Skeletal muscle satellite cell (primary cell): ENCODE results near the gene TFF3.

Experiments
- H3K27me3 ChIP-seq: 2 replicates; pipeline ENCODE4 v1.7.0; 2013; ENCODE audit warnings: low read length; ENCODE audit not compliant: control insufficient read depth, insufficient read depth
- H3K36me3 ChIP-seq: 2 replicates; pipeline ENCODE4 v1.7.0; 2013; ENCODE audit warnings: mild to moderate bottlenecking, control low read depth, low read length; ENCODE audit not compliant: insufficient read depth
- H3K4me1 ChIP-seq: 2 replicates; pipeline ENCODE4 v1.7.0; 2013; ENCODE audit warnings: low read length; ENCODE audit not compliant: control insufficient read depth, insufficient read depth
- H3K4me2 ChIP-seq: 2 replicates; pipeline ENCODE4 v1.7.0; 2013; ENCODE audit warnings: mild to moderate bottlenecking, low read length
- H3K4me3 ChIP-seq: 2 replicates; pipeline ENCODE4 v1.7.0; 2013; ENCODE audit warnings: low read length
- H3K9ac ChIP-seq: 2 replicates; pipeline ENCODE4 v1.7.0; 2013; ENCODE audit warnings: mild to moderate bottlenecking, low read depth, low read length, moderate library complexity
- H3K9me3 ChIP-seq: replicated peaks from 2 replicates; pipeline ENCODE4 v1.7.0; 2013; ENCODE audit warnings: mild to moderate bottlenecking, control low read depth, low read length

The TFF3 gene

DNA sequence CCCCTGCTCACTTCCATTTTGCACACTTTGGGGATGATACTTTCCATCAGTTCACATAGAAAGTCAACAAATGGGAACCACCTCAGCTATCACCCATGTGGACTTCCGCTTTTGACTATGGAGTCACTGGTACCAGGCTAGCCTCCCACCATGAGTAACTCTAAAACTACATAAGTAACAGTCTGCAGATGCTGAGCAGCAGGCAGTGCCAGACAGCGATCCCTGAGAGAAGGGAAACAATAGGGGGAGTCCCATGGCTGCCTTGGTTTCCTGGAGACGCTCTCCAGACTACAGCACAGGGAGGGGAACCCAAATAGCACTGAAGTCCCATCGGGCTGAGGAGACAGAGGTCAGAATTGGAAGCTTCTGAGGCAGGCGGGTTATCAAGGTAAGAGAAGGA is 38.4 kb upstream of the TFF3 start:
- H3K27me3 ChIP-seq = no peaks in the 10 kb centered on the region
- H3K9ac ChIP-seq = no peak overlapping the region
- H3K4me3 ChIP-seq = no peak overlapping the region
- no peak overlapping the region for H3K4me2 ChIP-seq
- H3K4me1 ChIP-seq = no peaks in the 10 kb centered on the region
- no peaks in the 10 kb centered on the region for H3K36me3 ChIP-seq
- no peaks in the 10 kb centered on the region for H3K9me3 ChIP-seq

DNA sequence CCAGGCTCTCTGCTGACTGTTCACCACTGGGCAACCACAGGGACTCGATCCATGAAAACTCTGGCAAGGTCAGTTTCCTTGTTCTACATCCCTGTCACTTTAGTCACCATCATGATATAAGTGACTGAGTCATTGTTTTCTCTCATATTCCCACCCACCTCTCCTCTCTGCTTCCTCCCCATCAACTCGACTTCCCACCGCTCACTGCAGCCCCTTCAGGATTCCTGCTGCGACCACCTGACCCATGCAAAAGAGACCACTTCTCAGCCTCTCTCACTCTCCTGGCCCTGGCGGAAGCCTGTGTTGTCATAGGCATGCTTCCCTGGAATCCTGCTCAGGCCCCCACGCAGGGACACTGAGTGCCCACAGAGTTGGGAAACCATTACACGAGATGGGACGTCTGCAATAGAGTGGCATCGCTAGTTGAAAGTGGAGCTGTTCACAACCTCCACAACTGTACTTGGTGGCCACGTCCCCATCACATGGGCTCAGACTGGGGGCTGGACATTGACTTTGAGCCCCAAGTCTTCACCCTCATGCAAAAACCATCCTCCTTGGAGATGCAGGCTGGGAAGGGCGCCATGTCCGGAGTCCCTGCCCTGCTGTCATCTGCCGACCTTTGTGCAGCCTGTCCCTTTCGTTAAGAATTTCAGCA is 37.4 kb upstream of the TFF3 start:
- no peaks in the 10 kb centered on the region for H3K4me1 ChIP-seq
- H3K27me3 ChIP-seq = no peaks in the 10 kb centered on the region
- H3K36me3 ChIP-seq = no peaks in the 10 kb centered on the region
- H3K9me3 ChIP-seq = no peaks in the 10 kb centered on the region
- no peak overlapping the region for H3K9ac ChIP-seq
- H3K4me2 ChIP-seq = no peak overlapping the region
- no peak overlapping the region for H3K4me3 ChIP-seq

DNA sequence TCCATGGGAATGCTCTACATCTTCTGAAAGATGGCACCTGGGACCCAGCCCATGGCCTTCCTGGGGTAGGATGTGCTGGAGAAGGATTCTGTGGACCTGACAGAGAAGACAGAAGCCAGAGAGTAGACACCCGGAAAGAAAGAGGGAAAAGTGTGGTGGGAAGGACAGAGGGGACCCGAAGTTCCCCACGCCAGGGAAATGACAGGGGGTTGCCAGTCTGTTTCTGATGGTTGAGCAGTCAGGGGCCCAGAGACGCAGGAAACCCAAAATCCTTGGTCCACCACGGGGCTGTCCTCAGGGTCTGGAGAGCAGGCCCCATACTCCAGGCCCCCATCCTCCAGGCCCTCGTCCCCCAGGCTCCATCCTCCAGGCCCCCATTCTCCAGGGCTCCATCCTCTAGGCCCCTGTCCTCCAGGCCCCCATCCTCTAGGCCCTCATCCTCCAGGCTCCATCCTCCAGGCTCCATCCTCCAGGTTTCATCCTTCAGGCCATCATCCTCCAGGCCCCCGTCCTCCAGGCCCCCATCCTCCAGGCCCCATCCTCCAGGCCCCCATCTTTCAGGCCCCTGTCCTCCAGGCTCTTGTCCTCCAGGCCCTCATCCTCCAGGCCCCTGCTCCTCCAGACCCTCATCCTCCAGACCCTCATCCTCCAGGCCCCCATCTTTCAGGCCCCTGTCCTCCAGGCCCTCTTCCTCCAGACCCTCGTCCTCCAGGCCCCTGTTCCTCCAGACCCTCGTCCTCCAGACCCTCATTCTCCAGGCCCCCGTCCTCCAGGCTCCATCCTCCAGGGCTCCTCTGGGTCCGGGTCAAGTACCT is 36.6 kb upstream of the TFF3 start:
- Histone ChIP-seq H3K9me3 (no peaks in the 10 kb centered on the region), H3K27me3 (no peaks in the 10 kb centered on the region), H3K4me1 (no peaks in the 10 kb centered on the region), H3K36me3 (no peaks in the 10 kb centered on the region), H3K9ac (no peak overlapping the region), H3K4me3 (no peak overlapping the region), H3K4me2 (no peak overlapping the region)

DNA sequence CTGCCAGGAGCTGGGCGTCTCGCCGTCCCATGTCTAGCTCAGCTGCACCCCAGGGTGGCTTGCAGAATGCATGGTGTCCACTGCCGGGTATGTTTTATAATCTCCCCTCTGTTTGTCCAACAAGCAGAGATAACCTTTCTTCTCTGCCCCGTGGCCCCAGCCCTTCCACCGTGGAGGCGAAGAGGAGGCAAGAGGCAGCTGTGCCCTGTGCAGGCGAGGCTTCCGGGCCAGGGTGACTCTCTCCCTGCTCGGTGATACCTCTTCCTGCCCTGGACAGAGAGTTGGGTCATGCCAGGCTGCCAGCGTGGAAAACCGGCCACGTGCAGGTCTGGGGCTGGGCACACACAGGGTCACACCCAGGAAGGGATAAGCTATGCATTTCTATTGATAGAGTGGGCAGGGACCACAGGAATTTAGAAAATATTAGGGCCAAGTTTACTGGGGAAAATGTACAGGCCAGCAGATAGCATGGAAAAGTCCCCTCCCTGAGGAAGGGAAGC is 35.8 kb upstream of the TFF3 start, which contains the start of gene TFF2:
TSS of gene TFF2 (minus strand) at position 68 of the 500 bp plus-strand sequence. CDS start at position 31, 37 bp downstream.
- no peaks in the 10 kb centered on the region for H3K9me3 ChIP-seq
- H3K4me3 ChIP-seq = no peak within 1 kb of the TSS
- H3K27me3 ChIP-seq = no peaks in the 10 kb centered on the region
- H3K9ac ChIP-seq = no peak within 1 kb of the TSS
- no peaks in the 10 kb centered on the region for H3K4me1 ChIP-seq
- no peak within 1 kb of the TSS for H3K4me2 ChIP-seq
- H3K36me3 ChIP-seq = no peaks in the 10 kb centered on the region

DNA sequence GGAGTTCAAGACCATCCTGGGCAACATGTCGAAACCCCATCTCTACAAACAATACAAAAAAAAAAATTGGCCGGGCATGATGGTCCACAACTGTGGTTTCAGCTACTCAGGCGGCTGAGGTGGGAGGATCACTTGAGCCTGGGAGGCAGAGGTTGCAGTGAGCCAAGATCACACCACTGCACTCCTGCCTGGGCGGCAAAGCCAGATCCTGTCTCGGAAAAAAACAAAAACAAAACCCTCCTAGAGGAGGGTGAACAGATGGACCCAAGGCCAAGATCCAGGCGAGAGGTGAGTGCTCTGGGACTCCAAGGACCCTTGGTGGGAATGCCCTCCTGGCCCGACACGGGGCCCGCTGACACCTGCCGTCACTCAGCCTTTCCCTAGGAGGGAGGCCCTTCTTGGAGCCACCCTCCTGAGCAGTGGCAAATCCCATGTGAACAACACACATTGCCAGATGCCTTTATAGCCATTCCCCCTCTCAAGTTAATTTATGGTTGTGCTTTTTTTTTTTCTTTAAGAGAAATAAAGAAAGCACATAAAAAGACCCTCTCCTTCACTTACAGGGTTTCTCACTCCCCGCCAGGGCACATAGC is 35.2 kb upstream of the TFF3 start:
- no peak overlapping the region for H3K4me3 ChIP-seq
- H3K4me1 ChIP-seq = no peaks in the 10 kb centered on the region
- no peaks in the 10 kb centered on the region for H3K9me3 ChIP-seq
- no peaks in the 10 kb centered on the region for H3K36me3 ChIP-seq
- H3K27me3 ChIP-seq = no peaks in the 10 kb centered on the region
- H3K9ac ChIP-seq = no peak overlapping the region
- no peak overlapping the region for H3K4me2 ChIP-seq

DNA sequence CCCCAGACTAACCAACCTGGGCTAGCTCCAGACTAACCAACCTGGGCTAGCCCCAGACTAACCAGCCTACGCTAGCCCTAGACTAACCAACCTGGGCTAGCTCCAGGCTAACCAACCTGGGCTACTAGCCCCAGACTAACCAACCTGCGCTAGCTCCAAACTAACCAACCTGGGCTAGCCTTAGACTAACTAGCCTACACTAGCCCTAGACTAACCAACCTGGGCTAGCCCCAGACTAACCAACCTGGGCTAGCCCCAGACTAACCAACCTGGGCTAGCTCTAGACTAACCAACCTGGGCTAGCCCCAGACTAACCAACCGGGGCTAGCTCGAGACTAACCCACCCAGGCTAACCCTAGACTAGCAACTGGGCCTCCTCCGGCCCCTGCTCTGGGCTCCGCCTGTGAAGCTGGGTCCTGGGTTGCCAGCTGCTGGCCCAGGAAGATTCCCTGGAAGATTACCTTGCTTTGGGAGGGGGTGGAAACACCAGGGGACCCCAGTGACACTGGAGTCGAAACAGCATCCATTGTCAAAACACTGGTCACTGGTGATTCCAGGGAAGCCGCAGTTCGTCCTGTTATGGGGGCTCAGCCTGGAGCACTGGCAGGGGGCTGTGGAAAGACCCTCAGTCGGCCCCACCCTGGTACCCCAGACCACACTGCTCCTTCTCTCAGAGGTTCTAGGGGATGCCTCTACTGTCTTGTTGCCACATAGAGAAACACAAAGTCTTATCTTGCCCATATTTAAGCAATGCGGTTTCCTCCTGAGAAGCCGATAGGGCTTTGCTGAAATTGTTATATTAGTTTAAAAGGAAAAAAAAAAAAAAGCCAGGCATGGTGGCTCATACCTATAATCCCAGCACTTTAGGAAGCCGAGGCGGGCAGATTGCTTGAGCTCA is 34.5 kb upstream of the TFF3 start:
- H3K27me3 ChIP-seq = no peaks in the 10 kb centered on the region
- no peak overlapping the region for H3K4me2 ChIP-seq
- H3K36me3 ChIP-seq = no peaks in the 10 kb centered on the region
- H3K9ac ChIP-seq = no peak overlapping the region
- H3K4me3 ChIP-seq = no peak overlapping the region
- H3K4me1 ChIP-seq = no peaks in the 10 kb centered on the region
- no peaks in the 10 kb centered on the region for H3K9me3 ChIP-seq

DNA sequence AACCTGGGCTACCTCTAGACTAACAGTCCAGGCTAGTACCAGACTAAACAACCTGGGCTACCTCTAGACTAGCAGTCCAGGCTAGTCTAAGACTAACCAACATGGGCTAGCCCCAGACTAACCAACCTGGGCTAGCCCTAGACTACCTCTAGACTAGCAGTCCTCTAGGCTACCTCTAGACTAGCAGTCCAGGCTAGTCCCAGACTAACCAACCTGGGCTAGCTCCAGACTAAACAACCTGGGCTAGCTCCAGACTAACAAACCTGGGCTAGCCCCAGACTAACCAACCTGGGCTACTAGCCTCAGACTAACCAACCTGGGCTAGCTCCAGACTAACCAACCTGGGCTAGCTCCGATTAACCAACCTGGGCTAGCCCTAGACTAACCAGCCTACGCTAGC is 33.6 kb upstream of the TFF3 start:
- no peak overlapping the region for H3K9ac ChIP-seq
- H3K4me2 ChIP-seq = no peak overlapping the region
- H3K36me3 ChIP-seq = no peaks in the 10 kb centered on the region
- no peaks in the 10 kb centered on the region for H3K9me3 ChIP-seq
- no peak overlapping the region for H3K4me3 ChIP-seq
- no peaks in the 10 kb centered on the region for H3K27me3 ChIP-seq
- no peaks in the 10 kb centered on the region for H3K4me1 ChIP-seq

DNA sequence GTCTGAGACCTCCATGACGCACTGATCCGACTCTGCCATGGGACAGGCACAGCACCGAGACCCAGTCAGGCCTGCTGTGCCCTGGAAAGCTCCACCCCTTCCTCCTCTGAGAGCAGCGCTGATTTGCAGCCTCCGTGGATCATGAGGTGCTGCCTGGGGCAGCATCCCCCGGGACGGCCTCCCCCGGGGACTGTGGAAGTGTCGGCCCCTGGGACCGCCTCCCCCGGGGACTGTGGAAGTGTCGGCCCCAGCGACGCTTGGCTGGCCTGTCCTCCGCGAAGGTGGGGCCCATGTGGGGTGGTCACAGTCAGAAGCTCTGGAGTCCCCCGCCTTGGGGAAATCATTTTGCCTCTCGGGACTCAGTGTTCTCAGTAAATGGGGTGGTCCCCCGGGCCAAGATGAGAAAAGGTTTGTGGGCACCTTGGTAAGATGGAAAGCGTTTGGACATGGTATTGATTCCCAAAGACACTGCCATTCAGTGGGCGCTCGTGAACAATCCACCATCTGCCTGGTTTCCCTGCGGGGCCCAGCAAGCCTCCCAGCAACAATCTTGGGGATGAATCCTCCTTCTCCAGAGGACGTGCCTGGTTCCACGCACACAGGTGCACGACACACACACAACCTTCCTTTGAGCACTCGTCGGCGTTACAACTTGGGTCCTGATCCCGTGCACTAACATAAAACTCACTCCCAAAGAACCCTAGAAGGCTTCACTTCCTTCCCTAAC is 32.6 kb upstream of the TFF3 start:
- no peak overlapping the region for H3K9ac ChIP-seq
- H3K27me3 ChIP-seq = no peaks in the 10 kb centered on the region
- H3K36me3 ChIP-seq = no peaks in the 10 kb centered on the region
- no peaks in the 10 kb centered on the region for H3K9me3 ChIP-seq
- no peaks in the 10 kb centered on the region for H3K4me1 ChIP-seq
- no peak overlapping the region for H3K4me2 ChIP-seq
- H3K4me3 ChIP-seq = no peak overlapping the region

DNA sequence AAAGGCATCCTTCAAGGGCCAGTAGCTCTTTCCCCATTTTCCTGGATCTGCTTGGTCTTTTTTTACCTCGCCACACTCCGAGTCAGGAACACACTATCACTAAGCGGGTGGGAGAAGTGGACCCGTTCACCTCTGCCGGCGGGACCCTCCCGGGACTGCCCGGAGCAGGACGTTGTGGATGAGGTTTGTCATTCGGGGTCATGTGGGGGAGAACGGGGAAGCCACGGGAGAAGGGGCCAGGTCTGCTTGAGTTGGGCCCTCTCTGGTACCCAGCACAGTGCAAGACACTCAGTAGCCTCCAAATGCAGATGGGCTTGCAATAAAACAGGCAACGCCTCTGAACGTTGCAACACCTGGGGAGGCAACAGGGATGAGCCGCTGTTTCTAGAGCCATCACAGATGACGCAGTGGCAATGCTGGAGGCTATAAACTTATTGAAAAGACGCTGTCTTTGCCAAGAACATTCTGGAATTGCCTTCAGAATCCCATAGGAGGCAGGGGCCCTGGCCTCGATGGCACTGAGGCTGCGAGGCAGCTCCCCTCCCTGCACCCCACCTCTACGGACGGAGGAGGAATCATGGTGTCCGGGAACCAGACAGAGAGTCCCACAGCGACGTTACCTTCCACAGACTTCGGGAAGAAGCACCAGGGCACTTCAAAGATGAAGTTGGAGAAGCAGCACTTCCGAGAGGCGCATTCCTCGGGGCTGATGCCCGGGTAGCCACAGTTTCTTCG is 31.8 kb upstream of the TFF3 start:
- Histone ChIP-seq H3K27me3 (no peaks in the 10 kb centered on the region), H3K36me3 (no peaks in the 10 kb centered on the region), H3K9ac (no peak overlapping the region), H3K9me3 (no peaks in the 10 kb centered on the region), H3K4me3 (no peak overlapping the region), H3K4me1 (no peaks in the 10 kb centered on the region), H3K4me2 (no peak overlapping the region)

DNA sequence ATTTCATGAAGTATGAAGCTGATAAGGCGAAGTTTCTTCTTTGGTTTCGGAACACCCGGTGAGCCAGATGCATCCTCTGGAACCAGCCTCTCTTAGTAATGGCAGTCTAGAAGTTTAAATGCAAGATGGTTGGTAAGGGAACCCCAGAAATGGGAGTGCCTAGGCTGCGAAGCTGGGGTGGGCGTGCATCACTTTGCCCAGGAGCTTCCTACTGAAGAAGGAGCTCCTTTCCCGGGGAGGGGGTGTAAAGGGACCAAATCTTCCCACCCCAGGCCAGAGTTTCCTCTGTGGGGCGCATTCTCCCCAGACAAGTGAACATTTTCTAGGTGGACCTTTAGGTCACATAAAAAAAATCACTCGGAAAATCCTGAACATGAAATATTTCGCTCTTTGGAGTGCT is 31.2 kb upstream of the TFF3 start:
- Histone ChIP-seq H3K4me1 (no peaks in the 10 kb centered on the region), H3K4me3 (no peak overlapping the region), H3K4me2 (no peak overlapping the region), H3K9me3 (no peaks in the 10 kb centered on the region), H3K9ac (no peak overlapping the region), H3K36me3 (no peaks in the 10 kb centered on the region), H3K27me3 (no peaks in the 10 kb centered on the region)
